KMS-11 (cell line): ENCODE results near the gene WSCD2.

Experiments
- H2AFZ ChIP-seq: fragments of 200-600 bp; sonication (generic); 2 replicates; pipeline ENCODE4 v1.6.1; 2016; ENCODE audit warnings: antibody characterized with exemption, mixed run types, low read depth
- H3K27ac ChIP-seq: fragments of 200-600 bp; sonication (generic); 2 replicates; pipeline ENCODE4 v1.6.1; 2016; ENCODE audit warnings: mild to moderate bottlenecking, mixed run types
- H3K27me3 ChIP-seq: fragments of 200-600 bp; sonication (generic); 2 replicates; pipeline ENCODE4 v1.6.1; 2017; ENCODE audit warnings: mild to moderate bottlenecking, low read depth, mixed run types, moderate library complexity; ENCODE audit not compliant: insufficient read depth
- H3K36me3 ChIP-seq: fragments of 200-600 bp; sonication (generic); 2 replicates; pipeline ENCODE4 v1.6.1; 2017; ENCODE audit warnings: mild to moderate bottlenecking, mixed run types; ENCODE audit not compliant: insufficient read depth
- H3K4me1 ChIP-seq: fragments of 200-600 bp; sonication (generic); 2 replicates; pipeline ENCODE4 v1.6.1; 2016; ENCODE audit warnings: mild to moderate bottlenecking, low read depth, mixed run types; ENCODE audit not compliant: poor library complexity, severe bottlenecking
- H3K4me2 ChIP-seq: fragments of 200-600 bp; sonication (generic); 2 replicates; pipeline ENCODE4 v1.7.0; 2016; ENCODE audit warnings: mild to moderate bottlenecking, mixed run types
- H3K4me3 ChIP-seq: fragments of 200-600 bp; sonication (generic); IDR thresholded peaks from 2 replicates; pipeline ENCODE4 v1.6.1; 2017; ENCODE audit warnings: low read depth, low read length, mixed read lengths; ENCODE audit not compliant: insufficient read depth
- H3K79me2 ChIP-seq: fragments of 200-600 bp; sonication (generic); 2 replicates; pipeline ENCODE4 v1.6.1; 2016; ENCODE audit warnings: low read depth, mixed run types; ENCODE audit not compliant: insufficient read depth
- H3K9ac ChIP-seq: fragments of 200-600 bp; sonication (generic); 2 replicates; pipeline ENCODE4 v1.6.1; 2016; ENCODE audit warnings: mild to moderate bottlenecking, mixed run types
- H4K20me1 ChIP-seq: fragments of 200-600 bp; sonication (generic); 2 replicates; pipeline ENCODE4 v1.6.1; 2016; ENCODE audit warnings: mild to moderate bottlenecking, mixed run types; ENCODE audit not compliant: insufficient read depth
- TF ChIP-seq, protein P1 (sequence below): fragments of 200-600 bp; sonication (generic); conservative IDR thresholded peaks from 2 replicates; pipeline ENCODE4 v1.6.1; 2017; ENCODE audit warnings: low read depth, mild to moderate bottlenecking, antibody characterized with exemption, low read length, moderate library complexity, mixed read lengths

WSCD2 gene

DNA sequence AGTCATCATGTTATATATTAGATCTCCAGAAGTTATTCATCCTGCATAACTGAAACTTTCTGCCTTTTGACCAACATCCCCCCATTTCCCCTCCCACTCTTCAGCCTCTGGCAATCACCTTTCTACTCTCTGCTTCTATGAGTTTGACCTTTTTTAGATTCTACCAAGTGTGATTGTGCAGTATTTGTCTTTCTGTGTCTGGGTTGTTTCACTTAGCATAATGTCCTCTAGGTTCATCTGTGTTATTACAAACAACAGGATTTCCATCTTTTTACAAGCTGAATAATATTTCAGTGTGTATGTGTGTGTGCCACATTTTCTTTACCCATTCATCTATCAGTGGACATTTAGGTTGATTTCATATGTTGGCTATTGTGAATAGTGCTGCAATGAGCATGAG is 11.2 kb upstream of the WSCD2 start:
- H3K4me1 ChIP-seq, result no peaks in the 10 kb centered on the region
- H3K4me3 ChIP-seq, result no peak overlapping the region
- H3K36me3 ChIP-seq, result no peaks in the 10 kb centered on the region
- no peaks in the 10 kb centered on the region for H4K20me1 ChIP-seq
- no peak overlapping the region for H3K27ac ChIP-seq
- no peaks in the 10 kb centered on the region for H3K79me2 ChIP-seq
- H2AFZ ChIP-seq, result no peak overlapping the region
- no peak overlapping the region for H3K9ac ChIP-seq
- no peaks in the 10 kb centered on the region for H3K27me3 ChIP-seq
- H3K4me2 ChIP-seq, result no peak overlapping the region
- TF ChIP-seq, protein P1, sequence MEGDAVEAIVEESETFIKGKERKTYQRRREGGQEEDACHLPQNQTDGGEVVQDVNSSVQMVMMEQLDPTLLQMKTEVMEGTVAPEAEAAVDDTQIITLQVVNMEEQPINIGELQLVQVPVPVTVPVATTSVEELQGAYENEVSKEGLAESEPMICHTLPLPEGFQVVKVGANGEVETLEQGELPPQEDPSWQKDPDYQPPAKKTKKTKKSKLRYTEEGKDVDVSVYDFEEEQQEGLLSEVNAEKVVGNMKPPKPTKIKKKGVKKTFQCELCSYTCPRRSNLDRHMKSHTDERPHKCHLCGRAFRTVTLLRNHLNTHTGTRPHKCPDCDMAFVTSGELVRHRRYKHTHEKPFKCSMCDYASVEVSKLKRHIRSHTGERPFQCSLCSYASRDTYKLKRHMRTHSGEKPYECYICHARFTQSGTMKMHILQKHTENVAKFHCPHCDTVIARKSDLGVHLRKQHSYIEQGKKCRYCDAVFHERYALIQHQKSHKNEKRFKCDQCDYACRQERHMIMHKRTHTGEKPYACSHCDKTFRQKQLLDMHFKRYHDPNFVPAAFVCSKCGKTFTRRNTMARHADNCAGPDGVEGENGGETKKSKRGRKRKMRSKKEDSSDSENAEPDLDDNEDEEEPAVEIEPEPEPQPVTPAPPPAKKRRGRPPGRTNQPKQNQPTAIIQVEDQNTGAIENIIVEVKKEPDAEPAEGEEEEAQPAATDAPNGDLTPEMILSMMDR, result no peak

DNA sequence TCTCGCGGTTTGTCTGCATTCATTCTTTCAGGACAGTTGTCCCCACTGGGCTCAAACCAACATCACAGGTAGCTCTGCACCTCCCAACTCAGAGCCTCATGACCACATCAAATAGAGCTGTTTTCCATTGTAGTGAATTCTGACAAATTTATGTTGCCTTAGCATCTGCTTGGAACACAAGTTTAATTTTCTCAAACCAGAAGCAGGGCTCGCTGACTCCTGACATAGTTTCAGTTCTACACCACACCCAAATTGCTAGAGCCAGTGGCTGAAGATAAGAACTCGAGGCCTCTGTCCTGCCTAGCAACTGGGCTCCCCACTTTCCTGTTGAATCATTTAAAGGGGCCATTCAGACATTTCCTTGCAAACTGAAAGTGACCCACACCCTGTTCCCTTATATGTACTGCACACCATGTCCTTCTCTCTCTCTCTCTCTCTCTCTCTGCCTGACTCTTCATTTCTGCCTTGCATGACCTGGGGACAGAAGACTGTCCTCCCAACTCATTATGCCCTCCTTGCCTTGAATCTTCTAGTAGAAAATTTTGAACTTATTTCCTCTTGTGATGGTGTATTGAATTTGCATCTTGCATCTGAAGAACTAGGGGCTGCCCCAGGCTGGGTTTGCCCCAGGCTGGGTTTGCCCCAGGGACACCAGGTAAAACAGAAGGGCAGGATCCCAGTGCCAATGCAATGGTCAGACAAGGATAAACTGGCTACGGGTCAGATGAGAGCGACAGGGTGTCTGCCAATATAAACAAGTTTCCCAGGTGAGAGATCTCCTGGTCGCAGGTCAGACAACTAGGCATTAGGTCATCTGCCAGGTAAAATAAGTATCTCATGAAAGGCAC is 9.7 kb upstream of the WSCD2 start:
- TF ChIP-seq, protein P1, result no peak
- H2AFZ ChIP-seq, result no peak overlapping the region
- H3K27ac ChIP-seq, result no peak overlapping the region
- no peaks in the 10 kb centered on the region for H3K79me2 ChIP-seq
- no peak overlapping the region for H3K4me2 ChIP-seq
- H4K20me1 ChIP-seq, result no peaks in the 10 kb centered on the region
- H3K4me3 ChIP-seq, result no peak overlapping the region
- H3K27me3 ChIP-seq, result no peaks in the 10 kb centered on the region
- no peaks in the 10 kb centered on the region for H3K4me1 ChIP-seq
- H3K36me3 ChIP-seq, result no peaks in the 10 kb centered on the region
- no peak overlapping the region for H3K9ac ChIP-seq

DNA sequence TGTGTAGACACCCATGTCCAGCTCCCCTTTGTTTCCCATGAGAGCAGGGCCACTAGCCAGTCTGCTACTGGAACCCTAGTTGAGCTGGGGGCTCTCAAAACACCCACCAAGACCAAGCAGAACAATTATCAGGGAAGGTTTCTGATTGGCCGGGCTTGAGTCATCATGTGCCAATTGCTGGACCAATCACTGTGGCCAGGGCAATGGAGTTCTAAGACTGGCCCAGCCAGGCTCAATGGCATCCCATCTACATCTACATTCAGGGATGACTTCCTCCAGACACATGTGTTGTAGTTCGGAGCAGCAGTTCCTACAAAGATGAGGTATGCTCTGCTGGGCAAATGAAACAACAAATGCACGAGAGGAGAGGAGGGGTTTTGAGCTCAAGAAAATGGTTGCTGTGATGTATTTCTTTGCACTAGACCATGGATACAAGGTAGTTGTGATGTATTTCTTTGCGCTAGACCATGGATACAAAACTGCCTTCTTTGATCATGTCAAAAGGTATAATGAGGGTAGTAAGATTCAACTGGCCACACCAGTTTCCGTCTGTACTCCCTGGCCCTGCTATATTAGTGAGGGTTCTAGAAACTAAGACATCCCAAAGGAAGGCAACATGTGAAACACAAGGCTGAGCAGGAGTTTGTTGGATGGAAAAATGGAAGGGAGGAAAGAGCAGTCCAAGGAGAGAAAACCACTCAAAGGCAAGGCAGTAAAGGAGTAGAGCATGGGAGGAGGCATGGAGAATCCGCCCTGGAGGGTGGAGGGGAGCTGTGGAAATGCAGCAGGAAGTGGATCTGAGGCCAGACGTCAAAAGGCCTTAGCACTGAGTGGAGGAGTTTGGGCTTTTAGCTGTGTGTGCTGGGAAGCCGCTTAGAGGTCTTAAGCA is 8.9 kb upstream of the WSCD2 start:
- TF ChIP-seq, protein P1, result no peak
- Histone ChIP-seq H3K4me3 (no peak overlapping the region), H2AFZ (no peak overlapping the region), H3K4me1 (no peaks in the 10 kb centered on the region), H3K27me3 (no peaks in the 10 kb centered on the region), H3K4me2 (no peak overlapping the region), H3K36me3 (no peaks in the 10 kb centered on the region), H3K27ac (no peak overlapping the region), H3K79me2 (no peaks in the 10 kb centered on the region), H4K20me1 (no peaks in the 10 kb centered on the region), H3K9ac (no peak overlapping the region)

DNA sequence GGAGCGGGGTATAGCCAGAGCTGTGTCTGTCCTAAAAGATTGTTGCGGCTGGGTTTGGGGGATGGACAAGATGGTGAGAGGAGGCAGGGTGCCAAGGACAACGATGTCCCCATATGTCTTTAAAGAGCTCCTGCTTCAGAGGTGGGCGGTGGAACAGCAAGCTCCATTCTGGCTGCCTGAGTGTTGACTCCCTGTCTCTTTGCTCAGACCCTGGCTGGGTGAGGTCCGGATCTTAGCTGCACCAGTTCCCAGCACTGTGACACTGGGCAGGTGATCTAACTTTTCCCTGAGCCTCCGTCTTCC is 8.3 kb upstream of the WSCD2 start:
- Histone ChIP-seq H3K27ac (no peak overlapping the region), H3K4me2 (no peak overlapping the region), H3K27me3 (no peaks in the 10 kb centered on the region), H3K36me3 (no peaks in the 10 kb centered on the region), H3K4me1 (no peaks in the 10 kb centered on the region), H3K79me2 (no peaks in the 10 kb centered on the region), H3K4me3 (no peak overlapping the region), H3K9ac (no peak overlapping the region), H2AFZ (no peak overlapping the region), H4K20me1 (no peaks in the 10 kb centered on the region)
- TF ChIP-seq, protein P1, result no peak
